K562 (cell line): ENCODE results near the gene CRAT. TPM values are rescaled to one million over a fixed set of nuclear protein-coding genes. Genes with fewer than 3 reads are reported as not detected.

Experiments
- AFF1 ChIP-seq, 2 experiments: fragments of 450-650 bp; IDR thresholded peaks; 2 replicates each; pipeline ENCODE4 v1.6.1; 2018; ENCODE audit warnings: mild to moderate bottlenecking in 2 of 2, low read depth in 1 of 2; ENCODE audit not compliant: partially characterized antibody in 2 of 2
- CREM ChIP-seq: IDR thresholded peaks from 2 replicates; pipeline ENCODE4 v1.6.1; 2014; ENCODE audit warnings: antibody characterized with exemption, low read depth
- E2F3 ChIP-seq: fragments of 250-450 bp; sonication (Bioruptor Pico); IDR thresholded peaks from 2 replicates; pipeline ENCODE4 v1.4.0; 2020; ENCODE audit warnings: mild to moderate bottlenecking
- FOXP1 ChIP-seq: sonication (generic); formaldehyde crosslinking; IDR thresholded peaks from 2 replicates; pipeline ENCODE4 v1.8.0; 2022; ENCODE audit warnings: mild to moderate bottlenecking, missing genetic modification reagents
- GATAD2A ChIP-seq: fragments of 450-650 bp; IDR thresholded peaks from 2 replicates; pipeline ENCODE4 v1.6.1; 2017
- MCM3 ChIP-seq: fragments of 450-650 bp; IDR thresholded peaks from 2 replicates; pipeline ENCODE4 v1.6.1; 2016
- MXI1 ChIP-seq: IDR thresholded peaks from 2 replicates; pipeline ENCODE4 v1.6.1; 2011; ENCODE audit warnings: low read depth, mild to moderate bottlenecking, improper control_type of control experiment, low read length
- NKRF ChIP-seq: fragments of 450-650 bp; IDR thresholded peaks from 2 replicates; pipeline ENCODE4 v1.6.1; 2016; ENCODE audit warnings: borderline replicate concordance
- PHF8 ChIP-seq: fragments of 200-600 bp; sonication (generic); IDR thresholded peaks from 2 replicates; pipeline ENCODE4 v1.6.1; 2012; ENCODE audit warnings: mixed run types, mild to moderate bottlenecking, inconsistent platforms, low read length, moderate library complexity, borderline replicate concordance
- POLR2AphosphoS5 ChIP-seq: IDR thresholded peaks from 2 replicates; pipeline ENCODE4 v1.6.1; 2011; ENCODE audit warnings: mild to moderate bottlenecking, low read depth, low read length, moderate library complexity; ENCODE audit not compliant: control insufficient read depth, insufficient read depth
- SNIP1 ChIP-seq: fragments of 450-650 bp; IDR thresholded peaks from 2 replicates; pipeline ENCODE4 v1.7.1; 2017; ENCODE audit warnings: low read depth, mild to moderate bottlenecking
- VEZF1 ChIP-seq: fragments of 200-800 bp; sonication (Bioruptor generic); IDR thresholded peaks from 2 replicates; pipeline ENCODE4 v1.6.1; 2017; ENCODE audit warnings: missing genetic modification characterization, missing compliant biosample characterization
- ZC3H11A ChIP-seq: IDR thresholded peaks from 2 replicates; pipeline ENCODE4 v1.6.1; 2012; ENCODE audit warnings: low read depth, low read length, improper control_type of control experiment
- ZNF197 ChIP-seq: fragments of 200-800 bp; sonication (Bioruptor generic); IDR thresholded peaks from 2 replicates; pipeline ENCODE4 v1.6.1; 2016; ENCODE audit warnings: low read depth, missing genetic modification characterization, missing compliant biosample characterization
- polyA plus RNA-seq, 8 experiments: library from polyadenylated mRNA; depleted of rRNA in 4 of 8; stranded (reverse) in 5 of 8; unstranded in 3 of 8; fragments of >200 nt; fragmentation: Nextera tagmentation in 2 of 8; fragmentation: Illumina TruSeq in 1 of 8; extraction: Ambion mirVana in 2 of 8; extraction: Trizol in 1 of 8; gene quantifications; 2 replicates each; pipeline versions ENCODE4 v1.2.1 to v1.2.3, GENCODE V29; 2011 to 2014; ENCODE audit warnings: inconsistent platforms in 1 of 8, missing spikeins in 1 of 8
- total RNA-seq, 7 experiments: library from RNA; depleted of rRNA in 6 of 7; stranded (reverse); fragments of >200 nt in 6 of 7; fragmentation: Illumina TruSeq in 2 of 7; extraction: Trizol in 2 of 7; gene quantifications; 2 replicates each; pipeline versions ENCODE4 v1.2.1 to v1.2.3, GENCODE V29; 2011 to 2021; ENCODE audit warnings: low replicate concordance in 1 of 7
- TF ChIP-seq, protein P1 (sequence below), 3 experiments: IDR thresholded peaks in 2 of 3; conservative IDR thresholded peaks in 1 of 3; 2 replicates each; pipeline ENCODE4 v1.5.1; 2011 to 2012; ENCODE audit warnings: low read length in 3 of 3, mild to moderate bottlenecking in 3 of 3, control low read depth in 2 of 3, improper control_type of control experiment in 1 of 3, inconsistent platforms in 1 of 3, low read depth in 1 of 3, mixed read lengths in 1 of 3, moderate library complexity in 1 of 3; ENCODE audit not compliant: insufficient read depth in 2 of 3

The CRAT gene
- total and polyA plus RNA-seq, 9 of the 15 experiments (the other 6 are each of a cell fraction or from before 2014, with no cell fraction given): 0.20 to 13.8 (median 5.4) TPM

- TF ChIP-seq NKRF: no peak
- TF ChIP-seq MCM3: no peak
- no peak for TF ChIP-seq PHF8
- TF ChIP-seq MXI1: no peak
- TF ChIP-seq AFF1 (IDR thresholded peaks at IDR 0.05; ENCODE audit: low read depth in 1 of 2, partially characterized antibody in 2 of 2): no peak
- TF ChIP-seq VEZF1 (CRISPR knock-in tag): peak; percentile 39
- no peak for TF ChIP-seq GATAD2A
- no peak for TF ChIP-seq ZC3H11A
- no peak for TF ChIP-seq ZNF197 (CRISPR knock-in tag)
- no peak for TF ChIP-seq FOXP1 (CRISPR knock-in tag)
- peak; percentile 49; the same call in 1 of the 2 replicates for TF ChIP-seq POLR2AphosphoS5
- no peak for TF ChIP-seq SNIP1
- no peak for TF ChIP-seq E2F3 (CRISPR knock-in tag)
- peak; percentile 42; the same call in 1 of the 2 replicates for TF ChIP-seq CREM
- TF ChIP-seq, protein P1, sequence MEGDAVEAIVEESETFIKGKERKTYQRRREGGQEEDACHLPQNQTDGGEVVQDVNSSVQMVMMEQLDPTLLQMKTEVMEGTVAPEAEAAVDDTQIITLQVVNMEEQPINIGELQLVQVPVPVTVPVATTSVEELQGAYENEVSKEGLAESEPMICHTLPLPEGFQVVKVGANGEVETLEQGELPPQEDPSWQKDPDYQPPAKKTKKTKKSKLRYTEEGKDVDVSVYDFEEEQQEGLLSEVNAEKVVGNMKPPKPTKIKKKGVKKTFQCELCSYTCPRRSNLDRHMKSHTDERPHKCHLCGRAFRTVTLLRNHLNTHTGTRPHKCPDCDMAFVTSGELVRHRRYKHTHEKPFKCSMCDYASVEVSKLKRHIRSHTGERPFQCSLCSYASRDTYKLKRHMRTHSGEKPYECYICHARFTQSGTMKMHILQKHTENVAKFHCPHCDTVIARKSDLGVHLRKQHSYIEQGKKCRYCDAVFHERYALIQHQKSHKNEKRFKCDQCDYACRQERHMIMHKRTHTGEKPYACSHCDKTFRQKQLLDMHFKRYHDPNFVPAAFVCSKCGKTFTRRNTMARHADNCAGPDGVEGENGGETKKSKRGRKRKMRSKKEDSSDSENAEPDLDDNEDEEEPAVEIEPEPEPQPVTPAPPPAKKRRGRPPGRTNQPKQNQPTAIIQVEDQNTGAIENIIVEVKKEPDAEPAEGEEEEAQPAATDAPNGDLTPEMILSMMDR (IDR thresholded peaks at IDR 0.05 in 2 of 3, conservative IDR thresholded peaks at IDR 0.05 in 1 of 3; ENCODE audit: insufficient read depth in 2 of 3, low read depth in 1 of 3, low read length in 3 of 3): no peak
These were observed 3.2 kb upstream of the CRAT start (continued) for GRCh38 chr9:129113645-129114304.
